ENCODE measurements around the gene MEIS3. TPM values are rescaled to one million over a fixed set of nuclear protein-coding genes. Genes with fewer than 3 reads are reported as not detected.

Gene MEIS3
- total RNA-seq, 1 donor from 2014 or later = 32.2 TPM

- Histone ChIP-seq H3F3A (ENCODE audit: low read depth) (peaks cover 6% of the 10 kb centered on the region), H3K4me3 (no peak overlapping the region), H3K79me2 (ENCODE audit: low read depth) (no peaks in the 10 kb centered on the region), H3K36me3 (no peaks in the 10 kb centered on the region), H3K9ac (no peak overlapping the region), H3K27ac (no peak overlapping the region), H3K9me3 (ENCODE audit: low read depth) (no peaks in the 10 kb centered on the region), H2AFZ (replicated peaks) (no peak overlapping the region), H3K4me2 (no peak overlapping the region), H4K20me1 (ENCODE audit: low read depth) (peaks cover 20% of the 10 kb centered on the region), H3K27me3 (peaks cover 4% of the 10 kb centered on the region), H3K4me1 (no peaks in the 10 kb centered on the region)
- Mint-ChIP-seq H3K4me3 (peak overlapping the region; percentile 38), H3K27me3 (ENCODE audit: insufficient read depth, low read depth) (peaks cover 29% of the 10 kb centered on the region), H3K27ac (no peak overlapping the region), H3K4me1 (peaks cover 14% of the 10 kb centered on the region), H3K36me3 (no peaks in the 10 kb centered on the region), H3K9me3 (no peaks in the 10 kb centered on the region)
- no peak for DNase-seq (ENCODE audit: low spot score)
- TF ChIP-seq EZH2 (IDR thresholded peaks at IDR 0.05) (no peak), CTCF (IDR thresholded peaks at IDR 0.05) (no peak), EZH2phosphoT487 (IDR thresholded peaks at IDR 0.05) (no peak)
Measured at GRCh38 chr19:47435883-47436417, 16.6 kb upstream of the MEIS3 start.

- Histone ChIP-seq H3K9me3 (ENCODE audit: low read depth) (no peaks in the 10 kb centered on the region), H3F3A (ENCODE audit: low read depth) (peaks cover 6% of the 10 kb centered on the region), H3K36me3 (no peaks in the 10 kb centered on the region), H3K4me2 (no peak overlapping the region), H3K4me1 (no peaks in the 10 kb centered on the region), H3K4me3 (no peak overlapping the region), H3K27ac (no peak overlapping the region), H3K79me2 (ENCODE audit: low read depth) (no peaks in the 10 kb centered on the region), H3K27me3 (peaks cover 12% of the 10 kb centered on the region), H2AFZ (replicated peaks) (no peak overlapping the region), H3K9ac (no peak overlapping the region), H4K20me1 (ENCODE audit: low read depth) (peaks cover 20% of the 10 kb centered on the region)
- H3K27me3 Mint-ChIP-seq (ENCODE audit: insufficient read depth, low read depth) = peaks cover 32% of the 10 kb centered on the region
- DNase-seq (ENCODE audit: low spot score) = no peak
- H3K4me1 Mint-ChIP-seq = peaks cover 14% of the 10 kb centered on the region
- H3K36me3 Mint-ChIP-seq = no peaks in the 10 kb centered on the region
- no peaks in the 10 kb centered on the region for H3K9me3 Mint-ChIP-seq
- no peak overlapping the region for H3K4me3 Mint-ChIP-seq
- H3K27ac Mint-ChIP-seq = no peak overlapping the region
- TF ChIP-seq EZH2 (IDR thresholded peaks at IDR 0.05) (no peak), EZH2phosphoT487 (IDR thresholded peaks at IDR 0.05) (no peak), CTCF (IDR thresholded peaks at IDR 0.05) (no peak)
Measured at GRCh38 chr19:47435196-47435595, 15.9 kb upstream of the MEIS3 start.

- H3K36me3 ChIP-seq = no peaks in the 10 kb centered on the region
- H4K20me1 ChIP-seq (ENCODE audit: low read depth) = peaks cover 20% of the 10 kb centered on the region
- H3K27ac ChIP-seq = no peak overlapping the region
- H2AFZ ChIP-seq (replicated peaks) = no peak overlapping the region
- H3K27ac Mint-ChIP-seq = no peak overlapping the region
- no peak overlapping the region for H3K9ac ChIP-seq
- H3K36me3 Mint-ChIP-seq = no peaks in the 10 kb centered on the region
- no peaks in the 10 kb centered on the region for H3K79me2 ChIP-seq (ENCODE audit: low read depth)
- no peak for DNase-seq (ENCODE audit: low spot score)
- no peak overlapping the region for H3K4me2 ChIP-seq
- no peak overlapping the region for H3K4me3 Mint-ChIP-seq
- peaks cover 20% of the 10 kb centered on the region for H3K4me1 Mint-ChIP-seq
- no peak for TF ChIP-seq CTCF (IDR thresholded peaks at IDR 0.05)
- no peak for TF ChIP-seq EZH2 (IDR thresholded peaks at IDR 0.05)
- no peak for TF ChIP-seq EZH2phosphoT487 (IDR thresholded peaks at IDR 0.05)
- H3K27me3 ChIP-seq = peaks cover 23% of the 10 kb centered on the region
- H3K9me3 Mint-ChIP-seq = no peaks in the 10 kb centered on the region
- peaks cover 34% of the 10 kb centered on the region for H3K27me3 Mint-ChIP-seq (ENCODE audit: insufficient read depth, low read depth)
- no peaks in the 10 kb centered on the region for H3K9me3 ChIP-seq (ENCODE audit: low read depth)
- H3F3A ChIP-seq (ENCODE audit: low read depth) = peaks cover 15% of the 10 kb centered on the region
- no peak overlapping the region for H3K4me3 ChIP-seq
- peaks cover 8% of the 10 kb centered on the region for H3K4me1 ChIP-seq
Measured at GRCh38 chr19:47434088-47434487, 14.8 kb upstream of the MEIS3 start.

All from neural progenitor cell (in vitro differentiated cells).